ENCODE measurements around the gene ANKRD11. TPM values are rescaled to one million over a fixed set of nuclear protein-coding genes. Genes with fewer than 3 reads are reported as not detected.

The ANKRD11 gene

DNA sequence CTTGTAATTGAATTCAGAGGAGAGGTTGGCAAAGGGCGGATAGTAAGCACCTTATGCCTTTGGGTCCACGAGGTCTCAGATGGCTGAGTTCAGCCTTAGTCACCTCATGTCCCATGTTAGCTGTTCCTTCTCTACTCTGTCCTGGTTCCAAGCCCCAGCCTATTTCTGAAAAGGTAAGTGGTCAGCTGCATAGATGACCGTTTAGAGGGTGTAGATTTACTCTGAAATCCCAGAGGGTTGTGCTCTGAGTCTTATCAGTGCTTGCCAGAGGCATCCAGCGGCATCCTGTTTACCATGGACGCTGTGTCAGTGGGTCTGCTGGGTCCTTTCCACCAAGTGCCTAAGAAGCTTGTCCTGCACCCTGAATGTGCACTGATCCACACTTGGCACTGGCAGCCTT, 271.0 kb downstream of the ANKRD11 start:
- no peak overlapping the region for H3K27ac ChIP-seq (ENCODE audit: low read depth, low read length)
- no peak overlapping the region for H3K9ac ChIP-seq (ENCODE audit: low read length)
- H2BK5ac ChIP-seq (ENCODE audit: low read length), result no peak overlapping the region
- H3K36me3 ChIP-seq (ENCODE audit: control insufficient read depth, insufficient read depth, low read length), result peaks cover 3% of the 10 kb centered on the region
- peaks cover 2% of the 10 kb centered on the region for H3K79me2 ChIP-seq (ENCODE audit: control insufficient read depth, insufficient read depth, low read length)
- no peak overlapping the region for H3K56ac ChIP-seq (ENCODE audit: low read length)
- no peaks in the 10 kb centered on the region for H3K4me1 ChIP-seq (ENCODE audit: control insufficient read depth, low read depth, low read length)
- H4K5ac ChIP-seq (ENCODE audit: low read length), result no peak overlapping the region
- WGBS (ENCODE audit: extremely low coverage, insufficient coverage, low lambda C conversion rate), result no CpG with 5 or more reads among the region's 5 CpGs
- H3K4me3 ChIP-seq (ENCODE audit: low read length), result no peak overlapping the region
- H2BK120ac ChIP-seq (ENCODE audit: low read depth, low read length), result no peak overlapping the region
- H3K18ac ChIP-seq (ENCODE audit: low read length), result no peak overlapping the region
- H3K4me2 ChIP-seq (ENCODE audit: low read length), result no peak overlapping the region
- H2AK5ac ChIP-seq (ENCODE audit: low read length), result no peak overlapping the region
- H3K4ac ChIP-seq (ENCODE audit: low read depth, low read length), result no peak overlapping the region
- H4K8ac ChIP-seq (ENCODE audit: low read depth, low read length), result no peak overlapping the region
- H3K23ac ChIP-seq (ENCODE audit: low read length), result no peak overlapping the region
- H2BK15ac ChIP-seq (replicated peaks; ENCODE audit: low read depth), result no peak overlapping the region
- H3K27me3 ChIP-seq (ENCODE audit: insufficient read depth, low read length, poor library complexity), result no peaks in the 10 kb centered on the region
- H3K79me1 ChIP-seq (ENCODE audit: low read length), result peaks cover 5% of the 10 kb centered on the region
- no peak for DNase-seq

Small RNAs within 50 kb of the gene (small RNA-seq; reads per million reads assigned to genes)
- gene RNU6-430P (ENCODE audit: insufficient read depth), result not detected
